Aorta (tissue), 5 donors: ENCODE results near the gene TMEM179. TPM values are rescaled to one million over a fixed set of nuclear protein-coding genes. Genes with fewer than 3 reads are reported as not detected.

Source experiments
- ATAC-seq: fragments of 200-7000 bp; cut with Tn5 transposase; one replicate; pipeline ENCODE4 v1.9.1; 2022; ENCODE audit warnings: moderate library complexity; ENCODE audit not compliant: low FRiP score
- DNase-seq, 2 donors: peaks; one replicate each; pipeline ENCODE4 v3.0.0-alpha.2; 2020
- H3K27ac ChIP-seq, 2 donors: one replicate each; pipeline ENCODE4 v1.5.1; 2013; ENCODE audit warnings: low read length in 2 of 2, mild to moderate bottlenecking in 2 of 2, moderate library complexity in 2 of 2, control low read depth in 1 of 2, inconsistent platforms in 1 of 2, low read depth in 1 of 2
- H3K27me3 ChIP-seq, 2 donors: one replicate each; pipeline ENCODE4 v1.6.1; 2013; ENCODE audit warnings: control low read depth in 1 of 2, low read length in 1 of 2, mild to moderate bottlenecking in 1 of 2, moderate library complexity in 1 of 2; ENCODE audit not compliant: insufficient read depth in 2 of 2, control insufficient read depth in 1 of 2
- H3K36me3 ChIP-seq, 2 donors: one replicate each; pipeline ENCODE4 v1.6.1; 2013; ENCODE audit warnings: control low read depth in 1 of 2, low read length in 1 of 2, mild to moderate bottlenecking in 1 of 2; ENCODE audit not compliant: insufficient read depth in 2 of 2, control insufficient read depth in 1 of 2
- H3K4me1 ChIP-seq, 2 donors: one replicate each; pipeline ENCODE4 v1.6.1; 2013; ENCODE audit warnings: low read length in 2 of 2, control low read depth in 1 of 2, mild to moderate bottlenecking in 1 of 2, moderate library complexity in 1 of 2; ENCODE audit not compliant: insufficient read depth in 2 of 2, control insufficient read depth in 1 of 2
- H3K4me3 ChIP-seq, 2 donors: one replicate each; pipeline ENCODE4 v1.5.1; 2013; ENCODE audit warnings: low read length in 2 of 2, control low read depth in 1 of 2, mild to moderate bottlenecking in 1 of 2
- H3K9me3 ChIP-seq: one replicate; pipeline ENCODE4 v1.6.1; 2013; ENCODE audit warnings: mild to moderate bottlenecking, low read length; ENCODE audit not compliant: control insufficient read depth
- WGBS, 2 donors: extraction: QIAGEN DNeasy Blood & Tissue Kit; methylation state at CpG; one replicate each; pipeline ENCODE4 v1.1.7; 2013; 5-methylcytosine and 5-hydroxymethylcytosine counted together
- intact Hi-C, 2 donors: fragments of 100-400 bp; cut with DNase I; formaldehyde crosslinking; loops; one replicate each; pipeline versions ENCODE4 v1.14.2 to v1.15.0; 2022
- polyA plus RNA-seq, 2 donors: library from polyadenylated mRNA; stranded (reverse); fragments of 200-250 nt; gene quantifications; one replicate each; pipeline ENCODE4 v1.2.3, GENCODE V29; 2013
- total RNA-seq, 2 donors: library from RNA; stranded (reverse); fragmentation: NEBNext Ultra II Directional; extraction: Animal tissue kit (Norgen Biotek cat#: 25700); gene quantifications; one replicate each; pipeline ENCODE4 v1.2.1, GENCODE V29; 2021
- donor health status: healthy with polysubstance abuse.
- donor health status: Bipolar disorder and iron deficiency.
- donor health status: DM: no; HTN: no; CAD: no.
- donor health status: DM: no; HTN: no; CAD: no.
- donor health status: DM: yes; HTN: yes; CAD: no.

TMEM179 gene
- total and polyA plus RNA-seq, 4 donors = not detected

DNA sequence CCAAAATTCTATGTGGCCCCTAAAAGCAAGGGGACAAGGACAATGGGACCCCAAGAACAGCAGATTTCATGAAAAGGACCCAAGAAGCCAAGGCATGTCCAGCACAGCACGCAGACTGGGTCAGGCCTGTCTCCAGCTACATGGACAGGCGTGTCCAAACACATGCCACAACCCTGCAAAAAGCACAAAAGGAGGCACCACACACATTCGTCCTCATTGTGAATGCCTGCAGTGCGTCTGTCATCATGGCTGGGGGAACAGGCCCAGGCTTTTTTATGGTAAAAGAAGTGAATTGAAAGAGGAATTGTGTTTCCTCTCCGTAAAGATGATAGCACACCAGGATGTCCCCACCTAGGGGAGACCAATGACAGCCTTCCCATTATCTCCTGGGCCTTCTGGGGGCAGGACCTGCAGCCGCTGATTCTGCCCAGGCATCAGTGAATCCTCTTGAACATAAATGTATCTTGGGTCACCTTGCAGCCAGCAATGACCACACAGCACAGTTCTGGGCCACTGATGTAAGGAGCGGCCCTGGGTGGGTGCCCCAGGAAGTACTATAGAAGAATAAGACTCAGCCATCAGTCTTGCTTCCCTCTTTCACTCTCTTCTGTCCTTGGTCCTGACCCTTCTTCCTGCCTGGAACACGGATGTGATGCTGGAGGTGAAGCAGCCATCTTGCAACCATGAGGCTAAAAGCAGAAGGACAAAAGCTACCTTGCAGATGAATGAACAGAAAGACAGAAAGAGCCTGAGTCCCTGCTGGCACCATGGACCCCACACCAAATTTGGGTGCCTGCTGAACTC is 54.8 kb downstream of the TMEM179 start:
- 77% methylated on average over 8 of the region's 8 CpGs for WGBS, 2 donors
- intact Hi-C loops = no loop called here
- no peaks in the 10 kb centered on the region for H3K27me3 ChIP-seq
- ATAC-seq = no peak
- H3K4me3 ChIP-seq = no peak overlapping the region
- no peak for DNase-seq
- H3K9me3 ChIP-seq = no peaks in the 10 kb centered on the region
- no peak overlapping the region for H3K27ac ChIP-seq
- H3K36me3 ChIP-seq = no peaks in the 10 kb centered on the region
- H3K4me1 ChIP-seq = no peaks in the 10 kb centered on the region

DNA sequence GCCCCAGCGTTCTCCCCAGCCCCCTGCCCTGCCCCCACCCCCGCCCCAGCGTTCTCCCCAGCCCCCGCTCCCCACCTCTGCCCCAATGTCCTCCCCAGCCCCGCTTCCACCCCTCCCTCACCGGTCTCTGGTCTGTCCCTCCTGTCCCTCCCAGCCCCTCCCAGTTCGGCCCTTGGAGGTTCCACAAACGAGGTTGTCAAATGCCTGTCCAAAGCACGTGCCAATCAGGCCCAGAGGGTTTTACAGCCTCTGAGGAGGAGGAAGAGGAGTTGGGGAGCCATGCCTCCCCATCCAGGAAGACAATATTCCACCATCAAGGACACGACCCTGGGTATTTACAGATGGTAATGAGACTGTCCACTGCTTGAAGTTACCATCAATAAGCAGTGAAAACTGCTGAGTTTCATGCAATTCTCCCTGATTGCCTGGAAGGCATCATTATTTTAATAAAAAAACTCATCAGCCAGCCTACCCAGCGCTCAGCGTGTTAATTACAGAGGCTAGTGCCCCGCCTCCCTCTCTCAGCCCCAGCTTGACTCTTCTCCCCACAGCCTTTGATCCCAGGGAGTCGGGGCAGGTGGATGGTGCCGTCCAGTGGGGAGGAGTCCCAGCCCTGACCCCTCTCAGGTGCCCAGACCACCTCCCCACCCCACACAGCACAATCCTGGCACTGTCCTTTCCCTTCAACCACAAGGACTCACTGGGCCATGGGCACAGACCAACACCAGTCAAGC is 55.6 kb downstream of the TMEM179 start:
- Histone ChIP-seq H3K9me3 (no peaks in the 10 kb centered on the region), H3K4me3 (no peak overlapping the region), H3K36me3 (no peaks in the 10 kb centered on the region), H3K27ac (no peak overlapping the region), H3K4me1 (no peaks in the 10 kb centered on the region), H3K27me3 (no peaks in the 10 kb centered on the region)
- intact Hi-C loops = no loop called here
- DNase-seq = no peak
- ATAC-seq = no peak
- 17 to 25% methylated on average over 8 to 15 of the region's 15 CpGs for WGBS, 2 donors

DNA sequence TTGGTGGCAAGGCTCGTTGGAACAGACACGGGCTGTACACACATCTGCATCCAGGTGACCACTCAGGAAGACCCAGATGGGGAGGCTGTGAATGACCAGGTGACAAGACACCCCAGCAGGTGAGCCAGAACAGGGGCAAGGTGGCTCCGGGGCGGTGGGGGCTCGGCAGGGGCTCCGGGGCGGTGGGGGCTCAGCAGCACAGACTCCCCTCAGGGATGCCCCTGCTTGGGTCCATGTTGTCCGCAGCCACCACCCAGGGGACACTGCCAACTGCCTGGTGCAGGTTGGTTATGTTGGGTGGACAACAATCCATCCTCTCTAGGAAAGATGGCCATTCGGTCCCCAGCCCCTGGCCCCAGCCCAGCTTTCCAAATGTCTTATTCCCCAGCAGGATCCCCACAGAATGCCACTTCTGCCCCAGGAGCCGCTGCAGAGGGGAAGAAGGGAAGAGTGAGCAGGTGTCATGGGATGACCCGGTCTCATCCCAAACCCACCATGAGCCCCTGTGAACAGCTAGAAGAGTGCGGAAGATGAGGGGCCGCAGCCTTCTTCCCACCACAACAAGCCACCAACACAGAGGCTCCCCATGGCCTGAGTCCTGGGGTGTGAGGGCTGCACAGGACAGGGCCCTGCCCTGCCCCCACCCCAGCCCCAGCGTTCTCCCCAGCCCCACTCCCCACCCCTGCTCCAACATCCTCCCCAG is 56.4 kb downstream of the TMEM179 start:
- Histone ChIP-seq H3K36me3 (no peaks in the 10 kb centered on the region), H3K27ac (no peak overlapping the region), H3K4me1 (no peaks in the 10 kb centered on the region), H3K9me3 (no peaks in the 10 kb centered on the region), H3K4me3 (no peak overlapping the region), H3K27me3 (no peaks in the 10 kb centered on the region)
- intact Hi-C loops = no loop called here
- ATAC-seq = no peak
- WGBS, 2 donors = 74 to 83% methylated on average over 10 to 14 of the region's 14 CpGs
- peak in 1 of 2 donors; percentile 62 for DNase-seq

DNA sequence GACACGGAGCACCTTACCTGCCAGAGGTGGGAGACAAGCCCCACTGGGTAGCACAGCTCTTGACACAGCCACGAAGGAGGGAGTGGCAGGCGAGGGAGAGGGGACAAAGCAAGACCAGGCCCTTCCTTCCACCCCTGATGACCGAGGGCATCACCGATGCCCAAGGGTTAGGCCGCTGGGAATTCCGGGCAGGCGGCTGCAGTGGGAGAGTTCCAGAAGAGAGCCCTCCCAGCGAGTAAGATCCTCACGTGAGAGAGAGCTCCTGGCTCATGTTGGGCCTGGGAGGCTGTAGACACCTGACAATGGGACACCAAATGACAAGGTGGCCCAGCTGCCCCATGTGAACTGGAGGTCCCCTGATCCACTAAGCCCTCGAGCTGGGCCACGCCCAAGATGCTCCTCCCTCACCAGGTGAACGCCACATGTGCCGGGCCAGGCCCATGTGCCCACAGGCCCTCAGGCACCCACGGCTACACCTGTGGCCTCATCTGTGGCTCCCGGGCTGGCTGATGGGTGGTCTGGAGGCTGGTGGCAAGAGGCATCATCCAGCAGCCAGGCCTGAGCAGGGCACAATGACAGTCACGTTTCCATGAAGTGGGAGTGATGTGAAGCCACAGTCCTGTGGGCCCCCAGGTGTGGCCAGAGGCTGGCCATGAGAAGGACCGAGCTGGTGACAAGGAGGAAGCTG is 57.1 kb downstream of the TMEM179 start:
- Histone ChIP-seq H3K4me1 (no peaks in the 10 kb centered on the region), H3K4me3 (no peak overlapping the region), H3K27ac (no peak overlapping the region), H3K36me3 (no peaks in the 10 kb centered on the region), H3K9me3 (no peaks in the 10 kb centered on the region), H3K27me3 (no peaks in the 10 kb centered on the region)
- ATAC-seq (no peak), DNase-seq (peak in 1 of 2 donors; percentile 71)
- intact Hi-C loops = no loop called here
- WGBS, 2 donors = 85% methylated on average over 18 of the region's 18 CpGs

DNA sequence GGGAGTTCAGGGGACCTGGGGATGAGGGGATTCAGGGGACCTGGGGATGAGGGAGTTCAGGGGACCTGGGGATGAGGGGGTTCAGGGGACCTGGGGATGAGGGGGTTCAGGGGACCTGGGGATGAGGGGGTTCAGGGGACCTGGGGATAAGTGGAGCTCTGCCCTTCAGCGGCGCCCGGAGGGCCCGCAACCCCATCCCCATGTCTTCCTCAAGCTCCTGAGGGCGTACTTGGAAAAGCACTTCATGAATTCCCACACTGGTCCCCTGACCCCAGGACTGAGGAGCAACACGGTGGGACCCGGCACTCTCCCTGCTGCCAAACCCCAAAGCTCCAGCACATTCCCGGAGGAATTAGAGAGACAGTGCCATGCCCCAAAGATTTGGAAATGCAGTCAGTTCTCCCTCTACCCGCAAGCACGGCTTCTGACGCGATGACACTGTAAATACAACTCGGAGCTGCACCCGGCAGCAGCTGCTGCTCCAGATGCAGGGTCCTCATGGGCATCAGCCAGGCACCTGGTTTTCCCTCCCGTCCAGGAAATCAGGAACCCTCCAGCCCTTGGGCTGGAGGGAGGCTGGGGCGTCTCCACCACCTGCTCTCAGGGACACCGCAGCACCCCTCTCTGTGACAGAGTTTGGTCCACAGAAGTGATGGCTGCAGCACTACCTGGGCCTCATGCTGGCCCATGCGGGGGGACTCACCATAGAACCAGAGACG is 57.8 kb downstream of the TMEM179 start:
- no peaks in the 10 kb centered on the region for H3K4me1 ChIP-seq
- no peak overlapping the region for H3K4me3 ChIP-seq
- H3K9me3 ChIP-seq = no peaks in the 10 kb centered on the region
- intact Hi-C loops = no loop called here
- no peak for DNase-seq
- no peaks in the 10 kb centered on the region for H3K36me3 ChIP-seq
- no peak for ATAC-seq
- whole genome bisulfite sequencing, 2 donors = 75 to 77% methylated on average over 19 of the region's 19 CpGs
- no peaks in the 10 kb centered on the region for H3K27me3 ChIP-seq
- no peak overlapping the region for H3K27ac ChIP-seq

DNA sequence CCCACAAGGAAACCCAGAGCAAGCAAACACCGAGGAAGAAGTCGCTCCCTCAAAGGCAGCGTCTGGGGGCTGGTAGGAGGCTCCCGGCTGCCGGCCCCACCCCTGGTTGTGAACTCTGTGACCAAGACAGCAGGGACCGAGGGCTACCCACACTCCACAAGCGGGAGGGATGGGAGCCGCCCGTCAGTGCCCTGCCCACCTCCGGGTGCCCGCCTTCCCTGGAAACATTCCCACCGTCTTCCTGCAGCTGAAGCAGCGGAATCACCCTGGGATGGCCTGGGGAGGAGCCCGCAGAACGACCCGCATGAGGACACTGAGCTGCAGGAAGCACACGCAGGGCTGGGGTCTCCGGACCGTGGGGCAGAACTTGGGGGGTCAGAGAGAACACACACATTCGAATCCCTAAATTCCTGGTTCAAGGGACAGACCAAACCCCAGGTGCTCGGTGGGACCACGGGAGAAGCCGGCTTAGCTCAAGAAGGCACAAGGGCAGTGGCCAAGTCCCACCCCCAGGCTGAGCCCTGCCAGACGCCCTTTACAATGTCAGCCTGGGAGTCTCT is 58.5 kb downstream of the TMEM179 start:
- ATAC-seq = no peak
- Histone ChIP-seq H3K27me3 (no peaks in the 10 kb centered on the region), H3K36me3 (no peaks in the 10 kb centered on the region), H3K4me1 (no peaks in the 10 kb centered on the region), H3K27ac (no peak overlapping the region), H3K4me3 (no peak overlapping the region), H3K9me3 (no peaks in the 10 kb centered on the region)
- intact Hi-C loops = no loop called here
- DNase-seq = peak in 1 of 2 donors; percentile 72
- 31 to 32% methylated on average over 24 of the region's 24 CpGs for WGBS, 2 donors

DNA sequence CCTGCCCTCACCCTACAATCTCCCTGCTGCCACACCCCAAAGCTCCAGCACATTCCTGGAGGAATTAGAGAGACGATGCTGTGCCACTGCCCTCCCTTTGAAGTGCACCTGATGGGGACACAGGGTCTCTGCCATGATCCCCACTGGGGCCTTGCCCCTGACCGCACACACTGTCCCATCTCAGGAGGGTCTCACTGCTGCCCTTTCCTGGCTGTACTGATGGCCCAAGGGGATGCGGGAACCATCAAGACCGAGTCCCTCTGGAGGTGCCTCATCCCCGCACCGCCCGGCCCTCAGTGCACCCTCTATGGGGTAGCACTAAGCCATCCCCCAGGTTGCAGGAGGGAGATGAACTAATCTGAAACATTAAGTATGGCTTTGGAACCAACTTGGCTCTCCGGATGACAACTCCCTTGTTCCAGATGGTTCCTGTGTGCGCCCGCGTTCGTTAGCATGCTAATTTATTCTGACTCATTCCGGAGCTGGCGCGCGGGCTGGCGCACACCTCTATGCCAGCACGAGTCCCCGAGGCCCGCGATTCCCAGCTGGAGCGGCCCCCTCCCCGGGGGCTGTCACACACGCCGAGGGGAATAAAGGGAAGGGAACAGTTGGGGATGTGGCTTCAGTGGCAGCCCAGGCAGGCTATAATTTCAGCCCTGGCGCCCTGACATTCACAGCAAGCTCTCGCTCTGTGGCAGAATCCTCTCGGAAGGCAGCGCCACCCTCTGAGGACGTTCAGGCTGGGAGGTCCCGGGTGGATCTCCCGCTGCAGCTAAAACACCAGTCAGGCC is 59.2 kb downstream of the TMEM179 start:
- DNase-seq (peak in 1 of 2 donors; percentile 57), ATAC-seq (no peak)
- intact Hi-C loops = no loop called here
- no peaks in the 10 kb centered on the region for H3K36me3 ChIP-seq
- no peak overlapping the region for H3K27ac ChIP-seq
- H3K27me3 ChIP-seq = no peaks in the 10 kb centered on the region
- WGBS, 2 donors = 45 to 50% methylated on average over 32 of the region's 32 CpGs
- no peaks in the 10 kb centered on the region for H3K4me1 ChIP-seq
- no peak overlapping the region for H3K4me3 ChIP-seq
- no peaks in the 10 kb centered on the region for H3K9me3 ChIP-seq
